ENCODE data around the gene CDCA3.

The CDCA3 gene

GRCh38 chr12:6822426-6823135, 28.5 kb downstream of the CDCA3 start:
- TF ChIP-seq CTCF (IDR thresholded peaks at IDR 0.05; ENCODE audit: insufficient read depth, low read depth, low read length, missing control alignments) = no peak
- no peak for DNase-seq (ENCODE audit: low read depth)
- H3K4me3 ChIP-seq (ENCODE audit: low read depth, low read length) = no peak overlapping the region

GRCh38 chr12:6821591-6822425, 29.3 kb downstream of the CDCA3 start, which contains the start of gene GPR162:
TSS of gene GPR162 (plus strand) at chr12:6821821. CDS start at chr12:6823899, 2,078 bp downstream.
- no peak for TF ChIP-seq CTCF (IDR thresholded peaks at IDR 0.05; ENCODE audit: insufficient read depth, low read depth, low read length, missing control alignments)
- DNase-seq (ENCODE audit: low read depth) = no peak
- no peak within 1 kb of the TSS for H3K4me3 ChIP-seq (ENCODE audit: low read depth, low read length)

- DNase-seq (ENCODE audit: low read depth) = no peak
- no peak for TF ChIP-seq CTCF (IDR thresholded peaks at IDR 0.05; ENCODE audit: insufficient read depth, low read depth, low read length, missing control alignments)
- no peak overlapping the region for H3K4me3 ChIP-seq (ENCODE audit: low read depth, low read length)
Observed at GRCh38 chr12:6820166-6820565, 30.9 kb downstream of the CDCA3 start.

GRCh38 chr12:6819106-6820030, 31.7 kb downstream of the CDCA3 start:
- no peak for TF ChIP-seq CTCF (IDR thresholded peaks at IDR 0.05; ENCODE audit: insufficient read depth, low read depth, low read length, missing control alignments)
- H3K4me3 ChIP-seq (ENCODE audit: low read depth, low read length) = no peak overlapping the region
- no peak for DNase-seq (ENCODE audit: low read depth)

- no peak for DNase-seq (ENCODE audit: low read depth)
- H3K4me3 ChIP-seq (ENCODE audit: low read depth, low read length) = no peak overlapping the region
- no peak for TF ChIP-seq CTCF (IDR thresholded peaks at IDR 0.05; ENCODE audit: insufficient read depth, low read depth, low read length, missing control alignments)
Observed at GRCh38 chr12:6818645-6819044, 32.4 kb downstream of the CDCA3 start.

GRCh38 chr12:6818222-6818621, 32.9 kb downstream of the CDCA3 start:
- no peak for DNase-seq (ENCODE audit: low read depth)
- no peak overlapping the region for H3K4me3 ChIP-seq (ENCODE audit: low read depth, low read length)
- no peak for TF ChIP-seq CTCF (IDR thresholded peaks at IDR 0.05; ENCODE audit: insufficient read depth, low read depth, low read length, missing control alignments)

Data from GM12865 (cell line).